Endothelial cell of umbilical vein (primary cell): Measurements from ENCODE around the gene TMEM151A. TPM values are rescaled to one million over a fixed set of nuclear protein-coding genes. Genes with fewer than 3 reads are reported as not detected.

ENCODE experiments used
- BruUV-seq: library from RNA; stranded (reverse); fragments of 400-500 nt; replicated peaks from 2 replicates; lab custom pipeline; 2021; lab: Mats Ljungman, UMichigan
- CTCF ChIA-PET: fragments of 300-600, 350-600 bp; sonication (Branson Sonifier 250); formaldehyde crosslinking; loops from one replicate; lab custom pipeline; 2021; ENCODE audit warnings: antibody characterized with exemption, inconsistent platforms; lab: Charles Lee
- POLR2A ChIA-PET: fragments of 300-600, 350-600 bp; sonication (Branson Sonifier 250); formaldehyde crosslinking; loops from one replicate; lab custom pipeline; 2021; ENCODE audit warnings: antibody characterized with exemption, inconsistent platforms; lab: Charles Lee
- DNase-seq: peaks from one replicate; pipeline ENCODE4 v3.0.0-alpha.2; 2011; ENCODE audit warnings: low read depth, low spot score
- FAIRE-seq: peaks from 2 replicates; lab custom pipeline; 2011; peaks lifted over from hg19 to GRCh38; lab: Jason Lieb, UNC
- H2AFZ ChIP-seq: 2 replicates; pipeline ENCODE4 v1.6.0; 2012; ENCODE audit warnings: low read depth, low read length, control low read depth, inconsistent platforms
- H3K27ac ChIP-seq: 2 replicates; pipeline ENCODE4 v1.5.1; 2011; ENCODE audit warnings: low read depth, mild to moderate bottlenecking, control low read depth, low read length, moderate library complexity; ENCODE audit not compliant: insufficient read depth
- H3K27me3 ChIP-seq, 2 experiments: 2 replicates each; pipeline versions ENCODE4 v1.6.0 to v1.6.1; 2011; ENCODE audit warnings: low read length in 2 of 2, mixed read lengths in 1 of 2; ENCODE audit not compliant: control insufficient read depth in 2 of 2, insufficient read depth in 2 of 2
- H3K36me3 ChIP-seq, 2 experiments: 2 replicates in 1 of 2; 3 replicates in 1 of 2; pipeline ENCODE4 v1.5.1; 2011; ENCODE audit warnings: low read length in 2 of 2, mild to moderate bottlenecking in 1 of 2, moderate library complexity in 1 of 2; ENCODE audit not compliant: control insufficient read depth in 2 of 2, insufficient read depth in 2 of 2; ENCODE audit errors: extremely low read depth in 1 of 2
- H3K4me1 ChIP-seq: 3 replicates; pipeline ENCODE4 v1.5.1; 2011; ENCODE audit warnings: mild to moderate bottlenecking, low read length; ENCODE audit not compliant: control insufficient read depth, insufficient read depth; ENCODE audit errors: extremely low read depth
- H3K4me2 ChIP-seq: 2 replicates; pipeline ENCODE4 v1.6.1; 2011; ENCODE audit warnings: low read length, control low read depth, mixed read lengths; ENCODE audit not compliant: insufficient read depth
- H3K4me3 ChIP-seq, 3 experiments: fragments of 200-600 bp in 1 of 3; sonication (generic), shearing (Covaris generic) in 1 of 3; replicated peaks in 1 of 3; 2 replicates each; pipeline ENCODE4 v1.5.1; 2011 to 2016; ENCODE audit warnings: control low read depth in 3 of 3, low read length in 3 of 3, mild to moderate bottlenecking in 2 of 3, inconsistent platforms in 1 of 3, low read depth in 1 of 3, moderate library complexity in 1 of 3; ENCODE audit not compliant: insufficient read depth in 1 of 3
- H3K79me2 ChIP-seq: 2 replicates; pipeline ENCODE4 v1.6.0; 2012; ENCODE audit warnings: low read length, inconsistent platforms; ENCODE audit not compliant: control insufficient read depth, insufficient read depth
- H3K9ac ChIP-seq: replicated peaks from 2 replicates; pipeline ENCODE3; 2011; ENCODE audit warnings: low read length, control low read depth; ENCODE audit not compliant: insufficient read depth; ENCODE audit errors: extremely low read depth
- H3K9me1 ChIP-seq: replicated peaks from 3 replicates; pipeline ENCODE4 v1.6.0; 2011; ENCODE audit warnings: mild to moderate bottlenecking, low read length; ENCODE audit not compliant: control insufficient read depth, insufficient read depth; ENCODE audit errors: extremely low read depth
- H3K9me3 ChIP-seq: replicated peaks from 2 replicates; pipeline ENCODE4 v1.5.1; 2012; ENCODE audit warnings: low read length, inconsistent platforms; ENCODE audit not compliant: control insufficient read depth, insufficient read depth
- H4K20me1 ChIP-seq: replicated peaks from 2 replicates; pipeline ENCODE3; 2011; ENCODE audit warnings: mild to moderate bottlenecking, low read length; ENCODE audit not compliant: control insufficient read depth, insufficient read depth; ENCODE audit errors: extremely low read depth
- CTCF ChIP-seq, 2 donors: IDR thresholded peaks; 1 replicate in 1 of 2; 2 replicates in 1 of 2; pipeline ENCODE4 v1.5.1; 2011; ENCODE audit warnings: low read length in 2 of 2, mild to moderate bottlenecking in 2 of 2, moderate library complexity in 2 of 2, control low read depth in 1 of 2, inconsistent platforms in 1 of 2, low read depth in 1 of 2; ENCODE audit not compliant: insufficient read depth in 1 of 2; ENCODE audit errors: extremely low read depth in 1 of 2
- EZH2 ChIP-seq: IDR thresholded peaks from 2 replicates; pipeline ENCODE4 v1.6.1; 2012; ENCODE audit warnings: borderline replicate concordance, low read depth, mild to moderate bottlenecking, moderate library complexity, low read length, inconsistent platforms; ENCODE audit not compliant: severe bottlenecking
- FOS ChIP-seq: IDR thresholded peaks from 2 replicates; pipeline ENCODE4 v1.6.1; 2011; ENCODE audit warnings: mild to moderate bottlenecking, low read length, moderate library complexity, borderline replicate concordance; ENCODE audit not compliant: insufficient read depth
- GATA2 ChIP-seq: IDR thresholded peaks from 2 replicates; pipeline ENCODE4 v1.7.0; 2011; ENCODE audit warnings: low read depth, mild to moderate bottlenecking, moderate library complexity, mixed read lengths, low read length; ENCODE audit not compliant: insufficient read length, insufficient read depth
- JUN ChIP-seq: IDR thresholded peaks from 2 replicates; pipeline ENCODE4 v1.6.1; 2011; ENCODE audit warnings: borderline replicate concordance, low read depth; ENCODE audit not compliant: insufficient read length, insufficient read depth
- MAX ChIP-seq: IDR thresholded peaks from 2 replicates; pipeline ENCODE4 v1.6.1; 2011; ENCODE audit not compliant: insufficient read depth, insufficient read length
- MYC ChIP-seq: IDR thresholded peaks from one replicate; pipeline ENCODE4 v1.6.1; 2011; ENCODE audit warnings: mild to moderate bottlenecking, low read depth, low read length
- POLR2A ChIP-seq: IDR thresholded peaks from 2 replicates; pipeline ENCODE4 v1.6.1; 2012; ENCODE audit warnings: low read depth, mild to moderate bottlenecking, control low read depth, low read length
- POLR2AphosphoS5 ChIP-seq: IDR thresholded peaks from 2 replicates; pipeline ENCODE4 v1.6.1; 2012; ENCODE audit warnings: low read depth, mild to moderate bottlenecking, control low read depth, low read length, moderate library complexity; ENCODE audit not compliant: insufficient read depth
- dilution Hi-C: fragments of 300-500 bp; cut with MboI; formaldehyde crosslinking; loops from one replicate; pipeline ENCODE4 v1.15.0; 2019; ENCODE audit warnings: low sequenced_read_pairs; ENCODE audit not compliant: extremely low pct_ligation_motif_present
- intact Hi-C: fragments of 100-400 bp; cut with micrococcal nuclease; formaldehyde crosslinking; loops from one replicate; pipeline ENCODE4 v1.10.0; 2022
- polyA plus RNA-seq, 4 experiments: library from polyadenylated mRNA; depleted of rRNA in 3 of 4; stranded (reverse) in 3 of 4; unstranded in 1 of 4; fragments of >200 nt; gene quantifications; 2 replicates each; pipeline versions ENCODE4 v1.2.1 to v1.2.3, GENCODE V29; 2011 to 2012; ENCODE audit warnings: missing spikeins in 1 of 4
- total RNA-seq: library from RNA; stranded (reverse); gene quantifications from 2 replicates; pipeline ENCODE4 v1.2.3, GENCODE V29; 2021

Gene TMEM151A
- total and polyA plus RNA-seq, 2 donors (not counting 3 experiments of a cell fraction or from before 2014, with no cell fraction given), result not detected

- dilution Hi-C loops, result no loop called here
- Histone ChIP-seq H3K4me2 (no peak overlapping the region), H3K4me1 (peaks cover 22% of the 10 kb centered on the region), H3K27ac (no peak overlapping the region), H3K79me2 (no peaks in the 10 kb centered on the region), H3K9me3 (no peaks in the 10 kb centered on the region), H3K4me3 (no peak overlapping the region), H2AFZ (no peak overlapping the region), H4K20me1 (no peaks in the 10 kb centered on the region), H3K27me3 (no peaks in the 10 kb centered on the region), H3K9ac (no peak overlapping the region), H3K9me1 (no peaks in the 10 kb centered on the region), H3K36me3 (peaks cover 0 to 2% of the 10 kb centered on the region in 2 experiments)
- BruUV-seq, result no TSS peak
- ChIA-PET POLR2A (no interaction called here), CTCF (interaction anchor here (8.7 kb wide), 1 partner anchor 20 kb away, joined by 225 read pairs; the partner anchor contains the start of gene CD248)
- no peak for DNase-seq
- intact Hi-C loops, result no loop called here
- TF ChIP-seq FOS (no peak), EZH2 (no peak), POLR2A (no peak), MYC (no peak), CTCF (IDR thresholded peaks at IDR 0.05; ENCODE audit: extremely low read depth in 1 of 2, insufficient read depth in 1 of 2, low read depth in 1 of 2, low read length in 2 of 2) (no peak), POLR2AphosphoS5 (no peak), MAX (no peak), GATA2 (no peak), JUN (no peak)
- no peak for FAIRE-seq
Measured at GRCh38 chr11:66333220-66333877, 41.7 kb downstream of the TMEM151A start.
